Tibial nerve (tissue), 4 donors: ENCODE measurements around the gene ZNF516. TPM values are rescaled to one million over a fixed set of nuclear protein-coding genes. Genes with fewer than 3 reads are reported as not detected.

Experiments used
- DNase-seq, 2 donors: peaks; one replicate each; pipeline ENCODE4 v3.0.0-alpha.2; 2019; ENCODE audit warnings: low spot score in 2 of 2
- H3K27ac ChIP-seq, 4 donors: fragments of 200-600 bp; sonication (generic) in 3 of 4; one replicate each; pipeline ENCODE4 v1.5.1; 2017 to 2019; ENCODE audit warnings: mild to moderate bottlenecking in 1 of 4
- H3K27me3 ChIP-seq, 2 donors: fragments of 200-600 bp; sonication (generic) in 1 of 2; one replicate each; pipeline versions ENCODE4 v1.5.1 to v1.6.0; 2017 to 2019
- H3K36me3 ChIP-seq, 3 donors: fragments of 200-600 bp; sonication (generic); one replicate each; pipeline ENCODE4 v1.5.1; 2018 to 2019
- H3K4me1 ChIP-seq, 4 donors: fragments of 200-600 bp; sonication (generic) in 3 of 4; one replicate each; pipeline ENCODE4 v1.5.1; 2017 to 2019
- H3K4me3 ChIP-seq, 4 donors: fragments of 200-600 bp; sonication (generic) in 3 of 4; one replicate each; pipeline ENCODE4 v1.5.1; 2017 to 2019; ENCODE audit warnings: mild to moderate bottlenecking in 1 of 4, moderate library complexity in 1 of 4
- H3K9me3 ChIP-seq, 4 donors: fragments of 200-600 bp; sonication (generic) in 3 of 4; one replicate each; pipeline ENCODE4 v1.5.1; 2017 to 2019
- EP300 ChIP-seq, 2 donors: sonication (generic); formaldehyde crosslinking; IDR thresholded peaks; one replicate each; pipeline ENCODE4 v1.6.1; 2017; ENCODE audit warnings: antibody characterized with exemption in 2 of 2, mild to moderate bottlenecking in 1 of 2
- POLR2A ChIP-seq, 2 donors: fragments of 450-650 bp; IDR thresholded peaks; one replicate each; pipeline ENCODE4 v1.6.1; 2017; ENCODE audit warnings: antibody characterized with exemption in 2 of 2, mild to moderate bottlenecking in 2 of 2, moderate library complexity in 2 of 2
- WGBS, 2 donors: methylation state at CpG; one replicate each; pipeline ENCODE4 v1.1.5; 2018; 5-methylcytosine and 5-hydroxymethylcytosine counted together
- total RNA-seq, 4 donors: library from RNA; depleted of rRNA; stranded (reverse); fragments of >200 nt; gene quantifications; one replicate each; pipeline ENCODE4 v1.1.0, GENCODE V29; 2016
- TF ChIP-seq, protein P1 (sequence below), 5 experiments: fragments of 200-600 bp in 3 of 5; fragments of 450-650 bp in 2 of 5; sonication (generic) in 3 of 5; IDR thresholded peaks; one replicate each; pipeline ENCODE4 v1.5.1; 2016 to 2019; ENCODE audit warnings: antibody characterized with exemption in 5 of 5, mild to moderate bottlenecking in 3 of 5, moderate library complexity in 2 of 5

ZNF516 gene
- total RNA-seq, 4 donors from 2014 or later: 31.4 to 63.0 (median 45.5) TPM

- Histone ChIP-seq H3K27ac (peak overlapping the region; percentile 18 to 97 (median 80)), H3K4me1 (peaks cover 0 to 91% (median 69%) of the 10 kb centered on the region in 4 donors), H3K36me3 (peaks cover 0 to 8% (median 0%) of the 10 kb centered on the region in 3 donors), H3K9me3 (no peaks in the 10 kb centered on the region), H3K27me3 (no peaks in the 10 kb centered on the region), H3K4me3 (peak overlapping the region in 1 of 4 donors; percentile 24)
- WGBS, 2 donors: 63 to 76% methylated on average over 21 of the region's 21 CpGs
- peak in 1 of 2 donors; percentile 62 for DNase-seq
- TF ChIP-seq EP300 (IDR thresholded peaks at IDR 0.05) (peak in 1 of 2 donors; percentile 33), POLR2A (IDR thresholded peaks at IDR 0.05) (no peak)
- TF ChIP-seq, protein P1, sequence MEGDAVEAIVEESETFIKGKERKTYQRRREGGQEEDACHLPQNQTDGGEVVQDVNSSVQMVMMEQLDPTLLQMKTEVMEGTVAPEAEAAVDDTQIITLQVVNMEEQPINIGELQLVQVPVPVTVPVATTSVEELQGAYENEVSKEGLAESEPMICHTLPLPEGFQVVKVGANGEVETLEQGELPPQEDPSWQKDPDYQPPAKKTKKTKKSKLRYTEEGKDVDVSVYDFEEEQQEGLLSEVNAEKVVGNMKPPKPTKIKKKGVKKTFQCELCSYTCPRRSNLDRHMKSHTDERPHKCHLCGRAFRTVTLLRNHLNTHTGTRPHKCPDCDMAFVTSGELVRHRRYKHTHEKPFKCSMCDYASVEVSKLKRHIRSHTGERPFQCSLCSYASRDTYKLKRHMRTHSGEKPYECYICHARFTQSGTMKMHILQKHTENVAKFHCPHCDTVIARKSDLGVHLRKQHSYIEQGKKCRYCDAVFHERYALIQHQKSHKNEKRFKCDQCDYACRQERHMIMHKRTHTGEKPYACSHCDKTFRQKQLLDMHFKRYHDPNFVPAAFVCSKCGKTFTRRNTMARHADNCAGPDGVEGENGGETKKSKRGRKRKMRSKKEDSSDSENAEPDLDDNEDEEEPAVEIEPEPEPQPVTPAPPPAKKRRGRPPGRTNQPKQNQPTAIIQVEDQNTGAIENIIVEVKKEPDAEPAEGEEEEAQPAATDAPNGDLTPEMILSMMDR (IDR thresholded peaks at IDR 0.05): no peak
These were observed 47.7 kb downstream of the ZNF516 start for GRCh38 chr18:76447258-76447890.

- Histone ChIP-seq H3K36me3 (peaks cover 0 to 16% (median 0%) of the 10 kb centered on the region in 3 donors), H3K27me3 (no peaks in the 10 kb centered on the region), H3K4me3 (peak overlapping the region in 1 of 4 donors; percentile 24), H3K27ac (peak overlapping the region; percentile 46 to 97 (median 80)), H3K4me1 (peaks cover 0 to 83% (median 64%) of the 10 kb centered on the region in 4 donors), H3K9me3 (no peaks in the 10 kb centered on the region)
- TF ChIP-seq POLR2A (IDR thresholded peaks at IDR 0.05): no peak
- TF ChIP-seq, protein P1 (IDR thresholded peaks at IDR 0.05): peak in 1 of 5 experiments; percentile 10
- TF ChIP-seq EP300 (IDR thresholded peaks at IDR 0.05): no peak
- no peak for DNase-seq
- WGBS, 2 donors: 44 to 47% methylated on average over 20 of the region's 20 CpGs
These were observed 48.5 kb downstream of the ZNF516 start for GRCh38 chr18:76446321-76447257.

DNA sequence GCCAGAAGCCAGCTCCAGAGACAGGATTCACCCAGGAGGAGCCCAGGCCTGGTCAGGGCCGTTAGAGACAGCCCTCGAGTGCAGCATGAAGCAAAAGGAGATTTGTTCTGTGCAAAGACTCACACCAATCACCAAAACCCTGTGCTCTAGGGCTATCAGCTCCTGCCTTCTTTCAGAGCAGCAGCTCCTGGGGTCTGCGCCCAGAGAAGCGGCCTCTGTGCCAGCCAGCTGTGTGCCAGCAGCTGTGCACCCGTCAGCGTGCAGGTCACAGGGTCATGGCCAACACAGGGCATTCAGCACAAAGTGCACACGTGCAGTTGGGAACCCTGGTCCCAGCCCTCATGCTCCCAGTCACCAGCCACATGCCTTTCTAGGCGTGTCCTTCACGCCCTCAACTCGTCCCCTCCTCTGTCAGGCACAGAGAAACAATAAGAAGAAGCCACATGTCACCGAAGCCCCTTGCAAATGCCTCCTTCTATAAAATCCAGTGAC, 49.3 kb downstream of the ZNF516 start:
- H3K4me3 ChIP-seq: peak overlapping the region in 1 of 4 donors; percentile 8
- peaks cover 0 to 24% (median 4%) of the 10 kb centered on the region in 3 donors for H3K36me3 ChIP-seq
- peaks cover 0 to 79% (median 64%) of the 10 kb centered on the region in 4 donors for H3K4me1 ChIP-seq
- H3K9me3 ChIP-seq: no peaks in the 10 kb centered on the region
- 24 to 38% methylated on average over 9 to 11 of the region's 11 CpGs for WGBS, 2 donors
- H3K27me3 ChIP-seq: no peaks in the 10 kb centered on the region
- TF ChIP-seq EP300 (IDR thresholded peaks at IDR 0.05) (no peak), POLR2A (IDR thresholded peaks at IDR 0.05) (no peak)
- peak overlapping the region; percentile 46 to 97 (median 80) for H3K27ac ChIP-seq
- no peak for DNase-seq

GRCh38 chr18:76445275-76445674, 49.8 kb downstream of the ZNF516 start:
- H3K4me1 ChIP-seq: peaks cover 0 to 81% (median 63%) of the 10 kb centered on the region in 4 donors

More at GRCh38 chr18:76445275-76445674, 49.8 kb downstream of the ZNF516 start:
- H3K27ac ChIP-seq: peak overlapping the region; percentile 46 to 97 (median 80)
- H3K4me3 ChIP-seq: no peak overlapping the region
- H3K9me3 ChIP-seq: no peaks in the 10 kb centered on the region
- DNase-seq: no peak
- H3K27me3 ChIP-seq: no peaks in the 10 kb centered on the region
- peaks cover 0 to 28% (median 6%) of the 10 kb centered on the region in 3 donors for H3K36me3 ChIP-seq
- WGBS, 2 donors: 20 to 29% methylated on average over 3 of the region's 3 CpGs
- TF ChIP-seq, protein P1 (IDR thresholded peaks at IDR 0.05): no peak
- TF ChIP-seq POLR2A (IDR thresholded peaks at IDR 0.05): no peak
- TF ChIP-seq EP300 (IDR thresholded peaks at IDR 0.05): no peak
